ENCODE data around the gene ECE1.

GRCh38 chr1:21295002-21295401, 4.7 kb upstream of the ECE1 start:
- TF ChIP-seq POLR2A (IDR thresholded peaks at IDR 0.05; ENCODE audit: low read depth, low read length) (no peak), TAF1 (IDR thresholded peaks at IDR 0.05; ENCODE audit: low read depth, low read length) (no peak), POU2F2 (IDR thresholded peaks at IDR 0.05; ENCODE audit: low read depth, low read length) (no peak), POLR2AphosphoS5 (IDR thresholded peaks at IDR 0.05; ENCODE audit: low read depth, low read length) (no peak), PAX5 (IDR thresholded peaks at IDR 0.05; ENCODE audit: insufficient read depth, low read length, severe bottlenecking) (no peak)
